Activated effector memory CD4-positive, alpha-beta T cell treated with Interleukin-2 at 50 U/mL for 16 hours (primary cell): Measurements from ENCODE around the gene TRAIP.
"Not testable (repeated sequence)": the region's sequence is repeated elsewhere in the genome, so short reads cannot be mapped to it uniquely, and the experiment has no call there.

Experiments used
- DNase-seq: peaks from one replicate; pipeline ENCODE4 v3.0.0-alpha.2; 2020

The TRAIP gene, protein sequence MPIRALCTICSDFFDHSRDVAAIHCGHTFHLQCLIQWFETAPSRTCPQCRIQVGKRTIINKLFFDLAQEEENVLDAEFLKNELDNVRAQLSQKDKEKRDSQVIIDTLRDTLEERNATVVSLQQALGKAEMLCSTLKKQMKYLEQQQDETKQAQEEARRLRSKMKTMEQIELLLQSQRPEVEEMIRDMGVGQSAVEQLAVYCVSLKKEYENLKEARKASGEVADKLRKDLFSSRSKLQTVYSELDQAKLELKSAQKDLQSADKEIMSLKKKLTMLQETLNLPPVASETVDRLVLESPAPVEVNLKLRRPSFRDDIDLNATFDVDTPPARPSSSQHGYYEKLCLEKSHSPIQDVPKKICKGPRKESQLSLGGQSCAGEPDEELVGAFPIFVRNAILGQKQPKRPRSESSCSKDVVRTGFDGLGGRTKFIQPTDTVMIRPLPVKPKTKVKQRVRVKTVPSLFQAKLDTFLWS

DNA sequence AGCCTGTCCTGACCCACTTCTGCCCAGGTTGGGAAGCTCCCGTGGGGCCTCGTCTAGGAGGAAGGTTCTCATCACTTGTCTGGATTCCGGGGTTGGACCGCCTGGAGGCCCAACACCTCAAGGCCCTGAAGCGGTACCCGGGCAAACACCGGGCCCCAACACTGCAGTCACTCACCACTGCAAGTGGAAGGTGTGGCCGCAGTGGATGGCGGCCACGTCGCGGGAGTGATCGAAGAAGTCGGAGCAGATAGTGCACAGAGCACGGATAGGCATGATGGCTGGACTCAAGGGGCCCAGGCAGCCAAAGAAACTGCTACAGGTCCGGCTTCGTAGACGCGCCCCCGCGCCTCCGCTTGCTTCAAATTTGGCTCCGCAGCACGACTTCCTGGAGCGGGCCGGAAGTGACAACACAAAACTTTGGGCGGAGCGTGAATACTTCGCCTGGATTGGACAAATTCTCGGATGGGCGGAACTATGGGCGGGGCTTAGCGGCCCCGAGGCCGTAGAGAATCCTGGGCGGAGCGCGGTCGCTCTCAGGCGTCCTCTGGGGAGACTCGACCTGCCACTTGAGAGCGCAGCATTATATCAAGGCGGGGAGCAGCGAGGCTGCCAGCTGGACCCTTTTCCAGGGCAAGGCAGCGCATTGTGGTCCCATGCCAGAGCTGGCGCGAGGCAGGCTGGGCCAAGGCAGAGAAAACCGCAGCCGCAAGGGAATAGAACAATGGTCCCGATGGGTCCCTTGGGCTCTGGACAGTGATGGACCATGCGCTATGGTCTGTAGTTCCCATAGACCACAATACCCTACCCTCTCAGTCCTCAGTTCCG is at the start of gene TRAIP:
TSS of gene TRAIP (minus strand) at position 384 of the 825 bp plus-strand sequence. CDS start at position 273, 111 bp downstream.
- peak; percentile 89 for DNase-seq

DNA sequence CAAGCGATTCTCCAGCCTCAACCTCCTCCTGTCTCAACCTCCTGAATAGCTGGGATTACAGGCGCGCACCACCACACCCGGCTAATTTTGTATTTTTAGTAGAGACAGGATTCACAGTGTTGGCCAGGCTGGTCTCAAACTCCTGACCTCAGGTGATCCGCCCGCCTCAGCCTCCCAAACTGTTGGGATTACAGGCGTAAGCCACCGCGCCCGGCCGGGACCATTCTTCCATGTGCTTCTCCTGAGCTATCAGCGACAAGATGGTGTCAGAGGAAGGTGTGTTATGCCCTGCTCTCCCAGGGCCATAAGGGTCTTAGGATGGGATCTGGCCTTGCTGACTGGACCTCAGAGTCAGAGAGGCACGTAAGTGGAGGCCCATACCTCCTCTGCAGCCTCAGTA is 48.1 kb upstream of the TRAIP start:
- not testable (repeated sequence) for DNase-seq

DNA sequence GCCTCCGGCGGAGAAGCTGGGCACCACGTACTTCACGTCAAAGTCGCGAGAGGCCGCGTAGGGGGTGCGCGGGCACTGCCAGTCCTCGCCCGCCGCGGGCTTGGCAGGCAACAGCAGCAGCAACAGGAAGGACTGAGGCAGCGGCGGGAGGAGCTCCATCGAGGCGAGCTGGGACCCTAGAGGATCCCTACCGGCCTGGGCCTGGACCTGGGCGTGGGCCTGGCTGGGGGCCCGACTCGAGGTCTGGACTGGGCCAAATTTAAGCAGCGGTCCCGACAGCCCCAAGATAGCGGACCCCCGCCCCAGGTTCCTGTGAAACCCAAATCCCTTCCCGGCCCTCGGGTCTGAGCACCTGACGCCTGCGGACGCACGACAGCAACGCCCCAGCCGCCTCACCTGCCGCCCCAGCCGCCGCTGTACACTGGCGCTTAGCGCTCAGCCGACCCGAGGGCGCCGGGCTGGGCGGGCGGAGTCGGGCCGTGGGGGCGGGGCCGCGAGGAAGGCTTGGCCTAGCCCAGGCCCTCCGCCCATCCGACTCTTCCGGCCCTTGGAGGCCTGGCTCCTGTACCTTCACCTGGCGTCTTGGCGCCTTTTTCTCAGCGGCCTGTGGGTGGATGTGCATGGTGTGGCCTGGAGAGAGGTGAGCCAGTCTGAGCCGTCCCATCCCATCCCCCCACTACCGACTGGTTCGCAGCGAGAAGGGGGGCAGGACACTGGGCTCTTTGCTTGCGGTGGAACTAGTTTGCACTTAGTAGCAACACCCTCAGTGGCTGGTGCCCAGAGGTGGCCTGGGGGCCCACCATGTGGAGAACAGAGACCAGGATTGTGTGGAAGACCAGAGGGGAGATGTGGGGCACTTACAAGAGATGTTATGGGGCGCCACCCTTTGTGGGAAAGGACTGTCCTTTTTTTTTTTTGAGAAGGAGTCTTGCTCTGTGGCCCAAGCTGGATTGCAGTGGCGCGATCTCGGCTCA is 47.4 kb upstream of the TRAIP start, which contains the start of gene MST1R:
TSS of gene MST1R (minus strand) at position 423 of the 974 bp plus-strand sequence. CDS start at position 159, 264 bp downstream.
- peak; percentile 75 for DNase-seq

DNA sequence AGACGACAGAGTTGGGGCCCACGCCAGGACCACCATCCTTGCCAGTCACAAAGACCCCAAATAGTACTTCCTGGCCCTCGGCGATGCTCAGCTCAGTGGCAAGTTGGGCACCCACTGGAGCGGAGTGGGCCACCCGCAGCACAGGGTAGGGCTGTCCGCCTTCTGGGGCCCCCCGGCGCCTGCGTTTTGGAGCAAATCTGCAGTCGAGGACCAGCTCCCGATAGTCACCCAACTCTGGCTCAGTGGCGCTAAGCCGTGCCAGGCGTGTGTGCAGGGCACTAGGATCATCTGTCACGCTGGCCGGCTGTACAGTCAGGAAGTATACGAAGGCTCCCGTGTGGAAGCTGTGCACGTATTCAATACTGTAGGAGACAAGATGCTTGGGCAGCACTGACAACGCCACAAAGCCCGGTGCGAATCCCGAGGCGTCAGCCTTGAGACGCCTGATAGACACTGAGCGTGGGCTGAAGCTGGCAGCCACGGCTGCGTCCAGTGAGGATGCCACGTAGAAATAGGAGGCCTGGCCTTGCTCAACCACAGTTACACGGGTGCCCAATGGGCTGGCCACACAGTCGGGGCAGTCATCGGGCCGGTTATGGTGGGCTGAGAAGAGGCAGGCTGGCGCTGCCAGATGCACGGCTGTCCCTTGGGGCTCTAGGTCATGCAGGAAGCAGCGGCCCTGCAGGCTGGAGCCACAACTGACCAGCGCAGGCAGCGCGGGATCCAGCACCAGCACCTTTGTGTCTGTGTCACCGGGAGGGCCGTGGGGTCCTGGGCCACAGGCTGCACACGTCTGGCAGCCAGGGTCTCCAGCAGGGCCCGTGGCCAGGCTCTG is 46.4 kb upstream of the TRAIP start:
- no peak for DNase-seq

DNA sequence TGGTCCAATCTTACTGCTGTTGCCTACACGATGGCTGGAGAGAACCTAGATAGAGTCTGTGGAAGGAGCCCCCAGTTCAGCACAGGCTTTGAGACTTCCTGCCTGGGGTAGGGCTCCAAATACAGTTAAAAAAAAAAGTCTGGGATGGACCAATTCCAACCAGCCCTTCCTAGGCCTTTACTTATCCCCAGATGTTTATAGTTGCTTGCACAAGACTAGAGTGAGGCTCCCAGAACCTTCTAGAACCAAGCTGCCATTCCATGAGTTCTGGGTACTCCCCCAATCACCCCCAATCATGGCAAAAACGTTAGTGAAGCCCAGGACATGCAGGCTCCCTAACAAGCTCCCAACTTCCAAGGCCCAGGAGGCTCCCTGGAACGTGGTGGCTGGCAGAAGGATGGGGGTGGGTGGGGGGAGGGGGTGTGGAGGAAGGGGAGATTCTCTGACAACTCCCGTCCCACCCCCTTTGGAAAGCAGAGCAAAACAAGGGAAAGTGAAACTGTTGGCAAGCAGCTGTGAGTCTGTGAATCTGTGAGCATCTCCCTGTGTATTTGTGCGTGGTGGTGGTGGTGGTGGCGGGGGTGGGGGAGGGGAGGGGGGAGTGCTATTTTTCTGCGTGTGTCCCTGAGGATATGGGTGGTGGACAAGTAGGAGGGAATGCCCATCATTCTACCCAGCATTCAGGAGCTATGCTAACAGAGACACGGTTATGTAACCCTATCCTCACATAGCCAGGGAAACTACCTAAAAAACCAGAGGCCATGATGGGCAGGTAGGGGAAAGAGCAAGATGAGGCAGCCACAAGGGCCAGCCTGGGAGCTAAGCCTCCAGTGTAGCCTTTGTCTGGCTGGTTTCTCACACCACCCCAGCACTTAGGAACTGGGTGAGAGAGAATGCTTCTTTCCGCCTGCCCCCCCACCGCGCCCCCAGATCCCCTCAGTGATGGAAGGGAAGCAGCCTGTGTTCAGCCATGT is 45.3 kb upstream of the TRAIP start:
- DNase-seq: no peak

DNA sequence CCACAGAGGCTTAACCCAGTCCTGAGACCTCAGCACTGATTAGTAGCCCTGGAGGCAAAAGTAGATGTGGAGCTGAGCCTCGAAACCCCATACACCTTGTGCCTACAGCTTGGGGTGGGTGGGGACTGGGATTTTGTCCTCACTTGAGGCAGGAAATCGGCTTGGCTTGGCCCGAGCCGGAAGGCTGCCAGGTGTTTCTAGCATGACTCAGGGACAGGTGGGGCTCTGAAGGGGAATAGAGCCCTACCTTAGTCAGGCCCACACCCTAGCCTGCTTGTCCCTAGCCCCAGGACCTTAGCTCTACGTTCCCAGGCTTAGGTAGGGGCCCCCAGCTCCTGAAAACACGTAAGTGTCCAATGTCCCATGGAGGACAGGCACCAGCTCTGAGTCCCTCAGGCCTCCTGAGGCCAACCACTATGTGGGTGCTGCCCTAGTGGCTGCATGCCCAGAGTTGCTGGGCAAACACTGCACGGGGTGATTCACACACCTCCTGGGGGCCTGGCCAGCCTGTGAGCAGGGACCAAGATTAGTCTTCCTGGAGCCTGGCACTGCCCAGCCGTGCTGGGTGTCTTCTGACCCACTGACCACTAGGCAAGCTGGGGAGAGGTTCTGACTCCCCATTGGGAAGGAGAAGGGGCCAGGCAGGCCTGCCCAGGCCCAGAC is 44.3 kb upstream of the TRAIP start:
- DNase-seq: no peak

DNA sequence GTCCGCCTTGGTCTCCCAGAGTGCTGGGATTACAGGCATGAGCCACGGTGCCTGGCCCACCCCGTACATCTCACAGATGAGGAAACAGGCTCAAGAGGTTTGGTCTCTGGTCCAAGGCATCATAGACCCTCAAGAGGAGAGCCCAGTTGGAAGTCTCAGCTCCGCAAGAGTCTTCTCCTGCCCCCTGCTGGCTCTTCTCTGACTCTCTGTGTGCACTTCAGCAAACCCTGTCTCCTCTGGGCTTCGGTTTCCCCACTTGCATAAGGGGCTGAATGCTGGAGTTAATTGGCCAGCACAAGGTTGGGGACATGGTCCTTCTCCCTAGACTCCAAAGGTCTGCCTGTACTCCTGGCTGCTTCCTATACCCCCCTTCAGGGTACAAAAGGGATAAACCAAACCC is 43.5 kb upstream of the TRAIP start:
- DNase-seq: no peak

DNA sequence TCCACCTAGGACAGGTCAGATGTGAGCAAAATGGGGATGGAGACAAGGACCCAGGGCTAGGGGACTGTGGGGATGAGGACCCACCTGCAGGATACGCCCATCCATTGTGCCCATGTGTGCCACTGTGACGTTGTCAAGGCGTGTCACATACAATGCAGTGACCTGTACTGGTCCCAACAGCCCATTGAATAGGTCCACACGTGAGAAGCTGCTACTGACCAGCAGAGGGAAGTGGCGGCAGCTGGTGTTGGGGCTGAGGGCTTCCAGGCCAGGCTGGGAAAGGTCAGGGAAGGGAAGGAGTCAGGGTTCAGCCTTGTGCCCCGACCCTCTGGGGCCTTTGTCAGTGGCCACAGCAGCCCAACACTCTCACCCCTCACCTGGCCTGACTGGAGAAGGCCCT is 42.6 kb upstream of the TRAIP start:
- no peak for DNase-seq

DNA sequence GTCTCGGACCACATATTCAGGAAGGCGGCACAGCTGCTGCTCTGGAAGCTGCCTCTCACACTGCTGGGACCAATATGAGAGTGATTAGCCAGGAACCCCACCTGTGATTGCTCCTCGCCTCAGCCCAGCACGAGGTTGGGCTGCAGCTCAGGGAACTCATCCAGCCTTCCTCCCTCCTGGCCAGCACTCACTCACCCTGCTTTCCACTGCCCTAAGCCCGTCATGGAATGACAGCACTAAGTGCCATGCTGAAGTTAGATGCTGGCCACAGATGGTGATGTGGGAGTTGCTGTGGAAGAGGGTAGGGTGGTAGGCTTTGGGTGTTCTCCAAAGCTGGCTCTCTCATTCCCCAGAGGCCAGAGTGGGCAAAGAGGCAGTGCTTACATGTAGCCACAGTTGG is 40.0 kb upstream of the TRAIP start:
- no peak for DNase-seq

DNA sequence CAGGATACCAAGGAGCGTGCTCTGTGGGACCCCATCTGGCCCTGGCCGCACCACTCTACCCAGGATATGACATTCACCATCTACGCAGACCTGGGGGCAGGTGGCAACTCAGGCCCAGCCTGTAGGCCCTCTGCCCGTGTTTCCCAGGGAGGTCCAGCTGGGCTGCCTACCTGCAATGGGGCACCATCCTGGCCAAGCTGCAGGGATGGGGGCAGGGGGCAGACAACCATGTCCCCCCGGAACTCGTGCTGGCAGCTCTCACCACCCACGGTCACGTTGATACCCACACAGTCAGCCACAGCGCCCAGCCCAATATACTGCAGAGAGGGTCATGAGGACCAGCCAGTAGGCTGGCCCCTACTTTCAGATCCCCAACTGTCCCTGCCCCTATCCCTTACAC is 39.4 kb upstream of the TRAIP start:
- DNase-seq: no peak

DNA sequence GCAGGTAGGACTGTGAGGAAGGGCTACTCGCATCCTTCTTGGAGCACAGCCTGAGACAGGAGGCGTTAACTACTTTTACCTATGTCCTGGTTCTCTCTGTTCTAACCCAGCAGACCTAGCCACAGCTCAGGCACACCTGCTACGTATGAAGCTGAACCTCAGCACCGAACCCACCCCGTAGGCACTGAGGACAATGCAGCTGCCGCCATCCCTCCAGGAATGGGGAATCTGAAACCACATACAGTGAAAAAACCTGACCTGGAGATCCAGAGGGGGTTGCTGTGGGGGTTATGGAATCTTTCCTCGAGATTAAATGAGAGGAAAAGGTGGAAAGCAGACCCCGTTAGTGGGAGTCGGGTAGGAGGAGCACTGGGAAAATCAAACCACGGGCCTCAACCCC is 32.9 kb upstream of the TRAIP start:
- no peak for DNase-seq

DNA sequence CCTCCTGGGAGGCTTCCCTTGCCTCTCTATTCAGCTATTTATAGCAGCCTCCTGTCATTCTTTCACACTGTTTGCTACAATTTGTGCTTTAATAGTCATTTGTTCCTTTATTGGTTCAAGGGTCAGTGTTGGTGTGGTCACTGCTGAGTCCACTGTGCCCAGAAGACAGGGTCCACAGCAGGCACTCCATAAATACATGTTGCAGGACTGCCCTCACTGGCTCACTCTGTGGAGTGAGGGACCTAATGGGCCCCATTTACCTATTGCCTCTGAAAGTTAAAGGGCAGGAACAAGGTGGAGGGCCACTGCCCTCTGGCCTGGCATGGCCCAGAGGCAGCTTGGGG is 30.5 kb upstream of the TRAIP start:
- no peak for DNase-seq

DNA sequence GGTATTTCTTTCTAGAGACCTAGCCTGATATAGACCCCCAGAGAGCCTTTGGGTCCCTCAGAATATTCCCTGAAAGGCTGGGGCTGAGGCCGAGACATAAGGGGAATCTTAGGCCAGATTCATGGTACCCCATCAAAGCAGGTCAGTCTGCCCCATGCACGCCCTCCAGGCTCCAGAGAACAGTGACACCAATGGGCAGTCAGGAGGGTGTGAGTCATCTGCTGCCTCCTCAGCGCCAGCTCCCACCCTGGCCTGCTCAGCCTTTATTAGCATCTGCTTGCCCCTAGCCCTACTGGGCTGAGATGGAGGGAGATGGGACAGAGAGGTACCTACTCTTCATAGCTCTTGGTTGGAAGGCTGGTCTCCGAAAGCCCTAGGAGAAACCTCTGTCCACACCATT is 27.6 kb upstream of the TRAIP start:
- no peak for DNase-seq

DNA sequence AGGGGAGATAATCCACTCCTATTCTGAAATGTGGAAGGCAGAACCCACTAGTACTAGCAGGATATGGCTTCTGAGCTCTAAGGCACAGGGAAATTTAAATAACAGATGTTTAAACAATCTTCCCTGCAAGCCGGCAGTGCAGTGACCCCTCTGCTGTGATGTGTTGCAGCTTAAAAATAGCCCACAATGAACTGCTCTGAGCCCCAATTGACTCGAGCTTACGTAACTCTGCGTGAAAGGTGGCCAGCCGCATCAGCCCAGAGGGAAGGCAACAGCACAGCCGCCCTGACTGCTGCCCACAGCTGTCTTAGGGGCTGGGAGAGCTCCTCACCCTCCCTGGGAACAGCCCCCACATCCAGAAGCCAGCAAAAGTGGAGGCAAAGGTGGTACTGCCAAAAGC is 25.8 kb upstream of the TRAIP start:
- DNase-seq: no peak

DNA sequence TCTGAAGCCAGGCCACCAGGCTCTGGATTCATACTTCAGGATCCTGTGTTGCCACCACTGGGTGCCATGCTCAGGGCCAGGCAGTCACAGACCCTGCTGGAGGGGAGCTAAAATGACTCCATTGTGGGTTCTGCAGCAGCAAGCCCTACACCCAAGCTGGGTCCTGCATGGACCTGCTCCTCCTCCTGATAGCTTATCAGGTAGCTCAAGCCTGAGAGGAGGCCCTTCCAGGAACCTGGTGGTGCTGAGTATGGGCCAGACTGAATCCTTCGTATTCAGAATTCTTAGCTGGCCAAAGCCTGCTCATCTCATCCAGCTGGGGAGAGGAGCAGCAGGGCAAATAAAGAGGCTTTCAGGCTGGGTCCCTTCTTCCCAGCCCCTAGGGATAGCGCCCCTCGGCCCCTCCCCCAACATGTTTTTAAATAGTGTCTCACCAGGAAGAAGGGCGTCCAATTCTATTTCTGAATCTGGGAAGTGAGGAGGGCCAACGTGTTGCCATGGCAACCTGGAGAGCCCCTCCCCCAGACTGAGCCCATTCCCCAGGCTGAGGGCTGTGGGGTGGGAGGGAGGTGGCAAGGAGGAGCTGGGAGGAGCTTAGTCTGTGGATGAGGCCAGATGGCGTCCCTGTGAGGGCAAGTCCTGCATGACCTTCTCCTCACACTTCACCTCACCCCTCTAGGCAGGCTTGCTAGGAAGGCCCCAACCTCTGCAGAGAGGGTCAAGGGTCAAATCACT is 24.4 kb upstream of the TRAIP start:
- DNase-seq: no peak

DNA sequence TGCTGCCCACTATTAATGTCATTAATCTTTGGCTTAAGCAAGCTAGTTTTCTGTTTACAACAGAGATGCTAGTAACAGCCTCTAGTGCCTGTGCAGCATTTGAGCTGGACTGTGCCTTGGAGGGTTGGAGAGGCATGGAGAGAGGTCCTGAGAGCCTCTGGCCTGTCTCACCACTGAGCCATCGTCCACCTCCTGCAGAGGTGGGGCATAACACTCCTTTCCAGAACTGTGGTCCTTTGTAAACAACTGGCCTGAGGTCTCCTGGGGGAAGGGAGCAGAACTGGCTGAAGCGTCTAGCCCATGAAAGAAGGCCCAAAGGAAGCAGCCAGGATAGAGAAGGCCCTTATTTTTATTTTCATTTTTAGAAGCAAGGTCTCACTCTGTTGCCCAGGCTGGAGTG is 23.4 kb upstream of the TRAIP start:
- no peak for DNase-seq

DNA sequence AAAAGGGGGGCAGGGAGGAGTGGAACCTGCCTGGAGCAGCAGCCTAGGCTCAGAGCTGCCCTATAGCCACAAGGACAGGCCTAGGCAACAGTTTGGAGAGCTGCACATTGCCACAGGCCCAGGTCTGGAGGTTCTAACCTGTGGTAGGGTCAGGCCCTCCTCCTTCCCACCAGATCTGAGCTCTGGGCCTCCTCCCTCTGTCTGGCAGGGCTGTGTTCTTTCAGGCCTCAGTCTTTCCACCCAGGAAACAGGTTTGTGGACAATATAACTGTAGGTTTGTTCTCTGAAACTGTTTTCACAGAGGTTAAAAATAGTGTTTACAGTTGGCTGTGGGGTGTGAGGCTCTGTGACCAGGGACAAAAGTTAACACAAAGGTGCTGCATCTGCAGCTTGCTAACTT is 22.3 kb upstream of the TRAIP start:
- no peak for DNase-seq

DNA sequence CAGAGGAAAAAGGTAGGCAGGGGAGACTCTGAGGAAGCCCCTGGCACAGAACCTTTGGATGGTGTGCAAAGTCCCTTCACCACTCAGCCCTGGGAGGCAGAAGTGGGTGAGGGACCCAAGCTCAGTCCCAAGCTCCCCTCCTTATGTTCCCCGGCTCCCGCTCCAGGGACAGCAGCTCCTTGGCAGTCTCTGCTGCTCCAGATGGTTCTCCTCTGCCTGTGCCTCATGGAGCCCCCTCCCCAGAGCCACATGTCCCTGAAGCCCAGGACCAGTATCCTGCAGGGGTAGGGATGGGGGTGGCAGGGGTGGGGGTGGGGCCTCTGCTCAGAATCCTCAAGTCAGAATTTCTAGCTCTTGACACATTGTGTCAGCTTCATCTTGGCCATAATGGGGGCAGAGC is 21.4 kb upstream of the TRAIP start:
- no peak for DNase-seq

DNA sequence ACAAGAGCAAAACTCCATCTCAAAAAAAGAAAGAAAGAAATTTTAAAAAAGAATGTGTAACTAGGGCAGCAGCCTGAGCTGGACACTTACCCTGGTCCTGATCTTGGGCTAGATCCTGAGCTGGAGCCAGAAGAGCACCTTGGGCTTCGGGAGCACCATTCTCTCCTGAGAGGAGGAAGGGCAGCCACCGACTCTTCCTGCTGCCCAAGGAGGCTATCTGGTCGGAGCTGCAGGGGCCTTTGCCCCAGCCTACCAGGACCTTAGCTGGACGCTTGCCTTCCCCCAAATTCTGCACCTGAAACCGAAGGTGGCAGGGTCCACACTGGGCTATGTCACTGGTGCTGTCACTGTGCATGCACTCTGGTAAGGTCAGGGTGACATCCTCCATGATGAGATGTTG is 20.2 kb upstream of the TRAIP start:
- no peak for DNase-seq
